ENCODE results near the gene MSH6. TPM values are rescaled to one million over a fixed set of nuclear protein-coding genes. Genes with fewer than 3 reads are reported as not detected.

MSH6 gene
- total and polyA plus RNA-seq, 2 of the 8 experiments (the other 6 are each of a cell fraction or from before 2014, with no cell fraction given) = 45.8 to 301 TPM

DNA sequence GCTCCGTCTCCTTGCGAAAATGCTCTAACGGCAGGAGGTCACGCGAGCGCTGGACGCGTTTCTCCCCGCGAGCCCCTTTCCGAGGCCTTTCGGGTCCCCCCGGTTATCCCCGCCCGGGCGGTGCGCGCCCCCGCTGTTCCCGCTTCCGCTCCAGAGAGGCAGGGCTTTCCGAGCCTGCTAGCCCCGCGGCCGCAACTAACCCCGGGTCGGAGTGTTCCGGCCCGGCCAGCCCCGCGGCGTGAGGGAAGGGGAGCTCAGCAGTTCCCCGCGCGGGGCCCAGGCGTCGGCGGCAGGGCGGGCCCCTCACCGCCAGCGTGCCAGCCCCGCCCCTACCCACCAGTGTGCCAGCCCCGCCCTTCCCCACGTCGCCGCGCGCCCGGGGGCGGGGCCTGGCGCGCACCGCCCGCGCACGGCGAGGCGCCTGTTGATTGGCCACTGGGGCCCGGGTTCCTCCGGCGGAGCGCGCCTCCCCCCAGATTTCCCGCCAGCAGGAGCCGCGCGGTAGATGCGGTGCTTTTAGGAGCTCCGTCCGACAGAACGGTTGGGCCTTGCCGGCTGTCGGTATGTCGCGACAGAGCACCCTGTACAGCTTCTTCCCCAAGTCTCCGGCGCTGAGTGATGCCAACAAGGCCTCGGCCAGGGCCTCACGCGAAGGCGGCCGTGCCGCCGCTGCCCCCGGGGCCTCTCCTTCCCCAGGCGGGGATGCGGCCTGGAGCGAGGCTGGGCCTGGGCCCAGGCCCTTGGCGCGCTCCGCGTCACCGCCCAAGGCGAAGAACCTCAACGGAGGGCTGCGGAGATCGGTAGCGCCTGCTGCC is at the start of gene MSH6 (continued):
- TF ChIP-seq CHD1 (IDR thresholded peaks at IDR 0.05; ENCODE audit: low read depth, low read length) = no peak
- TF ChIP-seq, protein P1, sequence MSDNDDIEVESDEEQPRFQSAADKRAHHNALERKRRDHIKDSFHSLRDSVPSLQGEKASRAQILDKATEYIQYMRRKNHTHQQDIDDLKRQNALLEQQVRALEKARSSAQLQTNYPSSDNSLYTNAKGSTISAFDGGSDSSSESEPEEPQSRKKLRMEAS (IDR thresholded peaks at IDR 0.05) = peak; percentile 71
- TF ChIP-seq GABPA (IDR thresholded peaks at IDR 0.05; ENCODE audit: borderline replicate concordance, insufficient read depth, low read length) = no peak
- peak; percentile 92 for TF ChIP-seq POLR2AphosphoS5 (IDR thresholded peaks at IDR 0.05; ENCODE audit: low read depth, low read length)
- no peak for TF ChIP-seq HDAC6 (IDR thresholded peaks at IDR 0.05; ENCODE audit: low read depth, low read length)
- TF ChIP-seq JUN (IDR thresholded peaks at IDR 0.05; ENCODE audit: low read depth, low read length) = no peak
- peak; percentile 63 for TF ChIP-seq CHD2 (IDR thresholded peaks at IDR 0.05; ENCODE audit: low read length)
- TF ChIP-seq NRF1 (IDR thresholded peaks at IDR 0.05; ENCODE audit: low read depth, low read length) = no peak
- TF ChIP-seq EP300 (IDR thresholded peaks at IDR 0.05; ENCODE audit: borderline replicate concordance in 1 of 2, low read depth in 2 of 2, low read length in 2 of 2) = no peak
- TF ChIP-seq, protein P2, sequence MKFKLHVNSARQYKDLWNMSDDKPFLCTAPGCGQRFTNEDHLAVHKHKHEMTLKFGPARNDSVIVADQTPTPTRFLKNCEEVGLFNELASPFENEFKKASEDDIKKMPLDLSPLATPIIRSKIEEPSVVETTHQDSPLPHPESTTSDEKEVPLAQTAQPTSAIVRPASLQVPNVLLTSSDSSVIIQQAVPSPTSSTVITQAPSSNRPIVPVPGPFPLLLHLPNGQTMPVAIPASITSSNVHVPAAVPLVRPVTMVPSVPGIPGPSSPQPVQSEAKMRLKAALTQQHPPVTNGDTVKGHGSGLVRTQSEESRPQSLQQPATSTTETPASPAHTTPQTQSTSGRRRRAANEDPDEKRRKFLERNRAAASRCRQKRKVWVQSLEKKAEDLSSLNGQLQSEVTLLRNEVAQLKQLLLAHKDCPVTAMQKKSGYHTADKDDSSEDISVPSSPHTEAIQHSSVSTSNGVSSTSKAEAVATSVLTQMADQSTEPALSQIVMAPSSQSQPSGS (IDR thresholded peaks at IDR 0.05; ENCODE audit: low read length) = no peak
- no peak for TF ChIP-seq SUZ12 (IDR thresholded peaks at IDR 0.05; ENCODE audit: low read length)
- no peak for TF ChIP-seq CBX5 (IDR thresholded peaks at IDR 0.05; ENCODE audit: low read depth, low read length)
- 0 out of 2 replicates have a peak, but pooled peaks have one; percentile 35 for TF ChIP-seq EGR1 (IDR thresholded peaks at IDR 0.05; ENCODE audit: borderline replicate concordance, low read depth, low read length)
- TF ChIP-seq BCL11A (IDR thresholded peaks at IDR 0.05; ENCODE audit: low read depth in 2 of 2, low read length in 2 of 2) = no peak
- TF ChIP-seq SP1 (IDR thresholded peaks at IDR 0.05; ENCODE audit: low read depth, low read length) = no peak
- no peak for TF ChIP-seq NANOG (IDR thresholded peaks at IDR 0.05; ENCODE audit: insufficient read depth, low read depth, low read length, poor library complexity, severe bottlenecking)
- no peak for TF ChIP-seq SIRT6 (IDR thresholded peaks at IDR 0.05; ENCODE audit: low read length)
- TF ChIP-seq EZH2 (IDR thresholded peaks at IDR 0.05; ENCODE audit: low read depth, low read length, severe bottlenecking) = no peak
- TF ChIP-seq SP4 (IDR thresholded peaks at IDR 0.05; ENCODE audit: low read length) = peak; percentile 69; the same call in 1 of the 2 replicates
- TF ChIP-seq, protein P3, sequence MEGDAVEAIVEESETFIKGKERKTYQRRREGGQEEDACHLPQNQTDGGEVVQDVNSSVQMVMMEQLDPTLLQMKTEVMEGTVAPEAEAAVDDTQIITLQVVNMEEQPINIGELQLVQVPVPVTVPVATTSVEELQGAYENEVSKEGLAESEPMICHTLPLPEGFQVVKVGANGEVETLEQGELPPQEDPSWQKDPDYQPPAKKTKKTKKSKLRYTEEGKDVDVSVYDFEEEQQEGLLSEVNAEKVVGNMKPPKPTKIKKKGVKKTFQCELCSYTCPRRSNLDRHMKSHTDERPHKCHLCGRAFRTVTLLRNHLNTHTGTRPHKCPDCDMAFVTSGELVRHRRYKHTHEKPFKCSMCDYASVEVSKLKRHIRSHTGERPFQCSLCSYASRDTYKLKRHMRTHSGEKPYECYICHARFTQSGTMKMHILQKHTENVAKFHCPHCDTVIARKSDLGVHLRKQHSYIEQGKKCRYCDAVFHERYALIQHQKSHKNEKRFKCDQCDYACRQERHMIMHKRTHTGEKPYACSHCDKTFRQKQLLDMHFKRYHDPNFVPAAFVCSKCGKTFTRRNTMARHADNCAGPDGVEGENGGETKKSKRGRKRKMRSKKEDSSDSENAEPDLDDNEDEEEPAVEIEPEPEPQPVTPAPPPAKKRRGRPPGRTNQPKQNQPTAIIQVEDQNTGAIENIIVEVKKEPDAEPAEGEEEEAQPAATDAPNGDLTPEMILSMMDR (IDR thresholded peaks at IDR 0.05; ENCODE audit: control extremely low read depth in 1 of 3, insufficient read depth in 1 of 3, low read depth in 1 of 3, low read length in 3 of 3) = peak in 1 of 3 experiments; percentile 1; a peak in 1 of 4 replicates

Measured in H1 (cell line).